ENCODE measurements around the gene AOX1.
A peak's percentile ranks its signal among the peaks of the same experiment; 100 is the strongest.
"Not testable (repeated sequence)": the region's sequence is repeated elsewhere in the genome, so short reads cannot be mapped to it uniquely, and the experiment has no call there.

AOX1 gene

GRCh38 chr2:200637901-200638300 is 52.1 kb downstream of the AOX1 start:
- Histone ChIP-seq H3K9me3 (ENCODE audit: control extremely low read depth in 1 of 5, control insufficient read depth in 4 of 5, insufficient read depth in 2 of 5, low read depth in 1 of 5, low read length in 4 of 5) (peaks cover 0 to 9% (median 0%) of the 10 kb centered on the region in 5 experiments), H3K27ac (ENCODE audit: insufficient read depth in 1 of 2, low read depth in 1 of 2, low read length in 2 of 2, poor library complexity in 1 of 2, severe bottlenecking in 2 of 2) (no peak overlapping the region), H3K4me3 (ENCODE audit: control insufficient read depth in 1 of 7, extremely low read depth in 1 of 7, insufficient read depth in 4 of 7, low read depth in 2 of 7, low read length in 6 of 7) (no peak overlapping the region), H3K36me3 (ENCODE audit: control insufficient read depth in 4 of 4, insufficient read depth in 4 of 4, low read length in 3 of 4) (no peaks in the 10 kb centered on the region), H3K27me3 (replicated peaks in 2 of 5; ENCODE audit: control insufficient read depth in 4 of 5, insufficient read depth in 5 of 5, low read length in 4 of 5) (no peaks in the 10 kb centered on the region), H3K4me1 (ENCODE audit: control extremely low read depth in 1 of 4, control insufficient read depth in 4 of 4, insufficient read depth in 4 of 4, low read length in 3 of 4) (peaks cover 0 to 11% (median 8%) of the 10 kb centered on the region in 4 experiments)
- 98% methylated on average over 9 of the region's 9 CpGs for WGBS (ENCODE audit: insufficient coverage)
- ChIA-PET CTCF (no interaction called here), POLR2A (no interaction called here)
- DNase-seq = no peak

- Histone ChIP-seq H3K36me3 (ENCODE audit: control insufficient read depth in 4 of 4, insufficient read depth in 4 of 4, low read length in 3 of 4) (no peaks in the 10 kb centered on the region), H3K27me3 (replicated peaks in 2 of 5; ENCODE audit: control insufficient read depth in 4 of 5, insufficient read depth in 5 of 5, low read length in 4 of 5) (no peaks in the 10 kb centered on the region), H3K27ac (ENCODE audit: insufficient read depth in 1 of 2, low read depth in 1 of 2, low read length in 2 of 2, poor library complexity in 1 of 2, severe bottlenecking in 2 of 2) (no peak overlapping the region), H3K4me3 (ENCODE audit: control insufficient read depth in 1 of 7, extremely low read depth in 1 of 7, insufficient read depth in 4 of 7, low read depth in 2 of 7, low read length in 6 of 7) (no peak overlapping the region), H3K9me3 (ENCODE audit: control extremely low read depth in 1 of 5, control insufficient read depth in 4 of 5, insufficient read depth in 2 of 5, low read depth in 1 of 5, low read length in 4 of 5) (no peaks in the 10 kb centered on the region), H3K4me1 (ENCODE audit: control extremely low read depth in 1 of 4, control insufficient read depth in 4 of 4, insufficient read depth in 4 of 4, low read length in 3 of 4) (peaks cover 0 to 7% (median 7%) of the 10 kb centered on the region in 4 experiments)
- CTCF ChIA-PET = interaction anchor here (0.9 kb wide), 1 partner anchor 10 kb away, joined by 3 read pairs; no protein-coding TSS in a partner anchor
- no peak for DNase-seq
- POLR2A ChIA-PET = no interaction called here
- WGBS (ENCODE audit: insufficient coverage) = 90% methylated on average over 3 of the region's 3 CpGs
Observed at GRCh38 chr2:200640176-200640575, 54.4 kb downstream of the AOX1 start.

- POLR2A ChIA-PET = no interaction called here
- no peak for DNase-seq
- Histone ChIP-seq H3K4me3 (ENCODE audit: control insufficient read depth in 1 of 7, extremely low read depth in 1 of 7, insufficient read depth in 4 of 7, low read depth in 2 of 7, low read length in 6 of 7) (no peak overlapping the region), H3K4me1 (ENCODE audit: control extremely low read depth in 1 of 4, control insufficient read depth in 4 of 4, insufficient read depth in 4 of 4, low read length in 3 of 4) (no peaks in the 10 kb centered on the region), H3K9me3 (ENCODE audit: control extremely low read depth in 1 of 5, control insufficient read depth in 4 of 5, insufficient read depth in 2 of 5, low read depth in 1 of 5, low read length in 4 of 5) (no peaks in the 10 kb centered on the region), H3K27ac (ENCODE audit: insufficient read depth in 1 of 2, low read depth in 1 of 2, low read length in 2 of 2, poor library complexity in 1 of 2, severe bottlenecking in 2 of 2) (no peak overlapping the region), H3K36me3 (ENCODE audit: control insufficient read depth in 4 of 4, insufficient read depth in 4 of 4, low read length in 3 of 4) (no peaks in the 10 kb centered on the region), H3K27me3 (replicated peaks in 2 of 5; ENCODE audit: control insufficient read depth in 4 of 5, insufficient read depth in 5 of 5, low read length in 4 of 5) (no peaks in the 10 kb centered on the region)
- CTCF ChIA-PET = interaction anchor here (0.7 to 0.9 kb wide), 2 partner anchors 9 to 11 kb away, joined by 3 read pairs; no protein-coding TSS in a partner anchor
- 95% methylated on average over 5 of the region's 7 CpGs for WGBS (ENCODE audit: insufficient coverage)
Observed at GRCh38 chr2:200640901-200641300, 55.1 kb downstream of the AOX1 start.

- H3K27ac ChIP-seq (ENCODE audit: insufficient read depth in 1 of 2, low read depth in 1 of 2, low read length in 2 of 2, poor library complexity in 1 of 2, severe bottlenecking in 2 of 2); H3K36me3 ChIP-seq (ENCODE audit: control insufficient read depth in 4 of 4, insufficient read depth in 4 of 4, low read length in 3 of 4); H3K4me3 ChIP-seq (ENCODE audit: control insufficient read depth in 1 of 7, extremely low read depth in 1 of 7, insufficient read depth in 4 of 7, low read depth in 2 of 7, low read length in 6 of 7); H3K9me3 ChIP-seq (ENCODE audit: control extremely low read depth in 1 of 5, control insufficient read depth in 4 of 5, insufficient read depth in 2 of 5, low read depth in 1 of 5, low read length in 4 of 5); H3K27me3 ChIP-seq (replicated peaks in 2 of 5; ENCODE audit: control insufficient read depth in 4 of 5, insufficient read depth in 5 of 5, low read length in 4 of 5); H3K4me1 ChIP-seq (ENCODE audit: control extremely low read depth in 1 of 4, control insufficient read depth in 4 of 4, insufficient read depth in 4 of 4, low read length in 3 of 4); POLR2A ChIA-PET: not testable (repeated sequence)
- DNase-seq = peak in 1 of 3 donors; percentile 3
- CTCF ChIA-PET = interaction anchor here (0.6 to 2.2 kb wide), 4 partner anchors 13 to 326 kb away, joined by 3 to 6 read pairs (median 4); no protein-coding TSS in a partner anchor
- WGBS (ENCODE audit: insufficient coverage) = 93% methylated on average over 3 of the region's 3 CpGs
Observed at GRCh38 chr2:200648518-200649281, 62.9 kb downstream of the AOX1 start.

- Histone ChIP-seq H3K4me1 (ENCODE audit: control extremely low read depth in 1 of 4, control insufficient read depth in 4 of 4, insufficient read depth in 4 of 4, low read length in 3 of 4) (peaks cover 0 to 14% (median 2%) of the 10 kb centered on the region in 4 experiments), H3K27me3 (replicated peaks in 2 of 5; ENCODE audit: control insufficient read depth in 4 of 5, insufficient read depth in 5 of 5, low read length in 4 of 5) (no peaks in the 10 kb centered on the region), H3K27ac (ENCODE audit: insufficient read depth in 1 of 2, low read depth in 1 of 2, low read length in 2 of 2, poor library complexity in 1 of 2, severe bottlenecking in 2 of 2) (no peak overlapping the region), H3K36me3 (ENCODE audit: control insufficient read depth in 4 of 4, insufficient read depth in 4 of 4, low read length in 3 of 4) (no peaks in the 10 kb centered on the region), H3K4me3 (ENCODE audit: control insufficient read depth in 1 of 7, extremely low read depth in 1 of 7, insufficient read depth in 4 of 7, low read depth in 2 of 7, low read length in 6 of 7) (no peak overlapping the region), H3K9me3 (ENCODE audit: control extremely low read depth in 1 of 5, control insufficient read depth in 4 of 5, insufficient read depth in 2 of 5, low read depth in 1 of 5, low read length in 4 of 5) (peaks cover 0 to 2% (median 0%) of the 10 kb centered on the region in 5 experiments)
- 95% methylated on average over 3 of the region's 3 CpGs for whole genome bisulfite sequencing (ENCODE audit: insufficient coverage)
- CTCF ChIA-PET = interaction anchor here (1.0 to 2.2 kb wide), 4 partner anchors 9 to 34 kb away, joined by 3 to 6 read pairs (median 4); no protein-coding TSS in a partner anchor
- POLR2A ChIA-PET = no interaction called here
- no peak for DNase-seq
Observed at GRCh38 chr2:200649724-200650123, 63.9 kb downstream of the AOX1 start.

- WGBS (ENCODE audit: insufficient coverage) = no CpG with 5 or more reads among the region's 2 CpGs
- Histone ChIP-seq H3K27ac (ENCODE audit: insufficient read depth in 1 of 2, low read depth in 1 of 2, low read length in 2 of 2, poor library complexity in 1 of 2, severe bottlenecking in 2 of 2) (no peak overlapping the region), H3K27me3 (replicated peaks in 2 of 5; ENCODE audit: control insufficient read depth in 4 of 5, insufficient read depth in 5 of 5, low read length in 4 of 5) (no peaks in the 10 kb centered on the region), H3K9me3 (ENCODE audit: control extremely low read depth in 1 of 5, control insufficient read depth in 4 of 5, insufficient read depth in 2 of 5, low read depth in 1 of 5, low read length in 4 of 5) (peaks cover 0 to 2% (median 0%) of the 10 kb centered on the region in 5 experiments), H3K4me1 (ENCODE audit: control extremely low read depth in 1 of 4, control insufficient read depth in 4 of 4, insufficient read depth in 4 of 4, low read length in 3 of 4) (peaks cover 0 to 14% (median 2%) of the 10 kb centered on the region in 4 experiments), H3K36me3 (ENCODE audit: control insufficient read depth in 4 of 4, insufficient read depth in 4 of 4, low read length in 3 of 4) (no peaks in the 10 kb centered on the region), H3K4me3 (ENCODE audit: control insufficient read depth in 1 of 7, extremely low read depth in 1 of 7, insufficient read depth in 4 of 7, low read depth in 2 of 7, low read length in 6 of 7) (no peak overlapping the region)
- POLR2A ChIA-PET = no interaction called here
- CTCF ChIA-PET = interaction anchor here (1.0 to 2.2 kb wide), 4 partner anchors 10 to 34 kb away, joined by 3 to 6 read pairs (median 4); no protein-coding TSS in a partner anchor
- DNase-seq = no peak
Observed at GRCh38 chr2:200650195-200650594, 64.4 kb downstream of the AOX1 start.

DNA sequence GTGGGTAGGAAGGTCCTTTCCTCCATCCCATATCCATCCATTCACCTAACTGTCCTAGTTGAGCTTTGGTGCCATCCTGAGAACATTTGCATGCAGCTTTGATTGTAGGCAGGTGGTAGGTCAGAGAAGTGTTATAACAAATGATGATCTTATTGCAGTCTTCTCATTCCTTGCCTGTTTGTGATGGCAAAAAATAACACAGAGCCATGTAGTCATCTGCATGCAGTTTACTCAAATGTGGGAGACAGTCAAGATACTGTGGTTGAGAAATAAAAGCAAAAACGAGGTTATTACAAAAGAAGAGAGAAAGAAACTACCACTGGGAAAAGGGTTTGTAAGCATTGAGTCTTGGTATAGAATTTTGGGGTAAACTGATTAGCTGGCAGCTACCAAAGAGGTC is 66.3 kb downstream of the AOX1 start:
- Histone ChIP-seq H3K4me3 (ENCODE audit: control insufficient read depth in 1 of 7, extremely low read depth in 1 of 7, insufficient read depth in 4 of 7, low read depth in 2 of 7, low read length in 6 of 7) (no peak overlapping the region), H3K27ac (ENCODE audit: insufficient read depth in 1 of 2, low read depth in 1 of 2, low read length in 2 of 2, poor library complexity in 1 of 2, severe bottlenecking in 2 of 2) (no peak overlapping the region), H3K27me3 (replicated peaks in 2 of 5; ENCODE audit: control insufficient read depth in 4 of 5, insufficient read depth in 5 of 5, low read length in 4 of 5) (no peaks in the 10 kb centered on the region), H3K9me3 (ENCODE audit: control extremely low read depth in 1 of 5, control insufficient read depth in 4 of 5, insufficient read depth in 2 of 5, low read depth in 1 of 5, low read length in 4 of 5) (peaks cover 0 to 2% (median 0%) of the 10 kb centered on the region in 5 experiments), H3K36me3 (ENCODE audit: control insufficient read depth in 4 of 4, insufficient read depth in 4 of 4, low read length in 3 of 4) (no peaks in the 10 kb centered on the region), H3K4me1 (ENCODE audit: control extremely low read depth in 1 of 4, control insufficient read depth in 4 of 4, insufficient read depth in 4 of 4, low read length in 3 of 4) (peaks cover 0 to 14% (median 2%) of the 10 kb centered on the region in 4 experiments)
- WGBS (ENCODE audit: insufficient coverage) = no CpG with 5 or more reads among the region's 1 CpG
- no peak for DNase-seq
- ChIA-PET POLR2A (no interaction called here), CTCF (interaction anchor here (1.3 to 1.4 kb wide), 2 partner anchors 11 to 42 kb away, joined by 3 to 4 read pairs; no protein-coding TSS in a partner anchor)

Measured in common myeloid progenitor, CD34-positive (primary cell).